ENCODE measurements around the gene DEAF1.

Gene DEAF1

GRCh38 chr11:623999-624704 is 70.9 kb downstream of the DEAF1 start:
- DNase-seq = no peak

GRCh38 chr11:623349-623869 is 71.6 kb downstream of the DEAF1 start:
- DNase-seq = no peak

GRCh38 chr11:621838-622237 is 73.2 kb downstream of the DEAF1 start:
- DNase-seq = no peak

GRCh38 chr11:620935-621814 is 73.8 kb downstream of the DEAF1 start:
- no peak for DNase-seq

GRCh38 chr11:620201-620600 is 74.8 kb downstream of the DEAF1 start:
- no peak for DNase-seq

GRCh38 chr11:619628-620050 is 75.4 kb downstream of the DEAF1 start:
- DNase-seq = no peak

- DNase-seq = no peak
These were observed 76.0 kb downstream of the DEAF1 start for GRCh38 chr11:618856-619627.

- DNase-seq = no peak
These were observed 76.9 kb downstream of the DEAF1 start for GRCh38 chr11:617912-618682.

- DNase-seq = no peak
These were observed 77.7 kb downstream of the DEAF1 start for GRCh38 chr11:617199-617911.

- DNase-seq = no peak
These were observed 78.5 kb downstream of the DEAF1 start for GRCh38 chr11:616320-617198.

GRCh38 chr11:615504-616319 is 79.3 kb downstream of the DEAF1 start, which contains the start of gene IRF7:
IRF7 (minus strand) TSS chr11:615950; CDS start chr11:615364, 586 bp downstream.
- DNase-seq = peak; percentile 93

- DNase-seq = peak; percentile 14
These were observed 80.2 kb downstream of the DEAF1 start for GRCh38 chr11:614623-615503.

GRCh38 chr11:614021-614622 is 80.9 kb downstream of the DEAF1 start:
- no peak for DNase-seq

- DNase-seq = peak; percentile 44
These were observed 81.6 kb downstream of the DEAF1 start for GRCh38 chr11:613369-613968.

- DNase-seq = no peak
These were observed 82.1 kb downstream of the DEAF1 start for GRCh38 chr11:612961-613300.

- DNase-seq = peak; percentile 29
These were observed 82.6 kb downstream of the DEAF1 start for GRCh38 chr11:612201-612960.
